ENCODE data around the gene ITM2B.

ITM2B gene

GRCh38 chr13:48275507-48275906 lies 42.5 kb downstream of the ITM2B start:
- TF ChIP-seq CTCF (IDR thresholded peaks at IDR 0.05; ENCODE audit: low read depth, low read length) (no peak), POLR2A (IDR thresholded peaks at IDR 0.05; ENCODE audit: extremely low read depth, insufficient read length) (no peak), MYC (IDR thresholded peaks at IDR 0.05; ENCODE audit: low read depth, low read length) (no peak), MAX (IDR thresholded peaks at IDR 0.05; ENCODE audit: low read depth, low read length) (no peak)
- no peak for DNase-seq (ENCODE audit: low read depth)

GRCh38 chr13:48278806-48279205 lies 45.8 kb downstream of the ITM2B start:
- TF ChIP-seq MAX (IDR thresholded peaks at IDR 0.05; ENCODE audit: low read depth, low read length) (no peak), POLR2A (IDR thresholded peaks at IDR 0.05; ENCODE audit: extremely low read depth, insufficient read length) (no peak)
- no peak overlapping the region for H3K4me3 ChIP-seq (ENCODE audit: low read depth, low read length)
- no peak for DNase-seq (ENCODE audit: low read depth)

More at GRCh38 chr13:48275507-48275906, 42.5 kb downstream of the ITM2B start:
- no peak overlapping the region for H3K4me3 ChIP-seq (ENCODE audit: low read depth, low read length)

- DNase-seq (ENCODE audit: low read depth), result no peak
- no peak overlapping the region for H3K4me3 ChIP-seq (ENCODE audit: low read depth, low read length)
- TF ChIP-seq POLR2A (IDR thresholded peaks at IDR 0.05; ENCODE audit: extremely low read depth, insufficient read length), result no peak
- TF ChIP-seq MYC (IDR thresholded peaks at IDR 0.05; ENCODE audit: low read depth, low read length), result no peak
- TF ChIP-seq CTCF (IDR thresholded peaks at IDR 0.05; ENCODE audit: low read depth, low read length), result no peak
- no peak for TF ChIP-seq MAX (IDR thresholded peaks at IDR 0.05; ENCODE audit: low read depth, low read length)
Measured at GRCh38 chr13:48281556-48281955, 48.5 kb downstream of the ITM2B start.

GRCh38 chr13:48291730-48292129 lies 58.7 kb downstream of the ITM2B start:
- TF ChIP-seq MAX (IDR thresholded peaks at IDR 0.05; ENCODE audit: low read depth, low read length) (no peak), MYC (IDR thresholded peaks at IDR 0.05; ENCODE audit: low read depth, low read length) (no peak), POLR2A (IDR thresholded peaks at IDR 0.05; ENCODE audit: extremely low read depth, insufficient read length) (no peak), CTCF (IDR thresholded peaks at IDR 0.05; ENCODE audit: low read depth, low read length) (no peak)
- DNase-seq (ENCODE audit: low read depth), result no peak
- no peak overlapping the region for H3K4me3 ChIP-seq (ENCODE audit: low read depth, low read length)

GRCh38 chr13:48292650-48293049 lies 59.6 kb downstream of the ITM2B start:
- no peak overlapping the region for H3K4me3 ChIP-seq (ENCODE audit: low read depth, low read length)
- TF ChIP-seq MYC (IDR thresholded peaks at IDR 0.05; ENCODE audit: low read depth, low read length) (no peak), POLR2A (IDR thresholded peaks at IDR 0.05; ENCODE audit: extremely low read depth, insufficient read length) (no peak), MAX (IDR thresholded peaks at IDR 0.05; ENCODE audit: low read depth, low read length) (no peak), CTCF (IDR thresholded peaks at IDR 0.05; ENCODE audit: low read depth, low read length) (no peak)
- DNase-seq (ENCODE audit: low read depth), result no peak

- TF ChIP-seq MYC (IDR thresholded peaks at IDR 0.05; ENCODE audit: low read depth, low read length) (no peak), CTCF (IDR thresholded peaks at IDR 0.05; ENCODE audit: low read depth, low read length) (no peak), MAX (IDR thresholded peaks at IDR 0.05; ENCODE audit: low read depth, low read length) (no peak)
- H3K4me3 ChIP-seq (ENCODE audit: low read depth, low read length), result no peak overlapping the region
- DNase-seq (ENCODE audit: low read depth), result no peak
Measured at GRCh38 chr13:48294653-48295052, 61.6 kb downstream of the ITM2B start.

All from NB4 (cell line).